ENCODE results near the gene SPAG17.

The SPAG17 gene

DNA sequence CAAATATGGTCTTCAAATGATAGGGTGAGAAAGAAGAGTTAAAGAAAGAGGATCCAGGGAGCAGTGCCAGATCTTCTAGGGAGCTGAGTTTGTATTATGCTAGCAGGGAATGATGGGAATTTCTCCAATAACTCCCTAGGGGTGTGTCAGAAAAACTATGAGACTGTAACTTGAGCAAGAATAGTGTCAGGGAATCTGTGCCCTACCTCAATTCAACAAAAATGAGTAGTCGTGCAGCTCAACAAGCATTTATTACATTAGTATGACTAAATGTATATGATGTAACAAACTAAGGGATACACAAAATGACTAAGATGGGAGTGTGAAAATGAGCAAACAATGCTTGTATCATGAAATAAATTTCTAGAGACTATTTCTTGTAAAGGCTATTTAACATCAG is 24.2 kb downstream of the SPAG17 start:
- DNase-seq (ENCODE audit: low read depth in 3 of 3): no peak

DNA sequence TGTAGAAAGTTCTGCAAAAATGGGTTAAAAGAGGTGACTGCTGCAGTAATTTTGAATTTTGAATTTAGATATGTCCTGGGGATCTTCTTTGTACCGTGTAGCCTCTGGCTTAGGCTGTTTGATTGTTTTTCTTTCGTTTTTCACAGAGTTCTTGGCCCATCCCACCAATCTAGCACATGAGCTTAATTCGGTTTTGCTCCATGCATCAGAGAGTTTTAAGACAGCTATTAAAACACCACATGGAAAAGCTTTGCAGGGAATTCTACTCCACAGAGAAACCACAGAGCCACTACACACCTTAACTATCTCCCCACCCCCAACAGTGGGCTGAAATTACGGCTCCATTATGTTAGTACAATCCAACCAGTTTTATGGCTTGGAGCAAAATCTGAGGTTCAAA is 25.5 kb downstream of the SPAG17 start:
- no peak for DNase-seq (ENCODE audit: low read depth in 3 of 3)

DNA sequence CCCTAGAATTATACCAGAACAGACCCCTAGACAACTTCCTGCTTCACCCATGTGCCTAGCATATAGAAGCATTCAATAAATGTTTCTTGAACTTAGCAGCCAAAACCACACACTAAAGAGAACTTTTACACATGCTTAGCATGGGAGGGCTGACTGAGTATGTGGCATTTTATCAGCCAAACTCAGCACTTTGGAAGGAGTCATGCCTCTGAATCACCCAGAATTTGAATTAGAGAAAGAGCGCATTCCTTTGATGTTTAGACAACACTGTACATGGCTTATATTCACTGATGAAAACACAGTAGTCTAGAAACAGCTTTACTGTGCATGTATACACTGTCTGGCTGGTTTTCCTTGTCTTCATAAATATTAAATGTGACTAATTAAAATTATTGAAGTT is 26.1 kb downstream of the SPAG17 start:
- no peak for DNase-seq (ENCODE audit: low read depth in 3 of 3)

DNA sequence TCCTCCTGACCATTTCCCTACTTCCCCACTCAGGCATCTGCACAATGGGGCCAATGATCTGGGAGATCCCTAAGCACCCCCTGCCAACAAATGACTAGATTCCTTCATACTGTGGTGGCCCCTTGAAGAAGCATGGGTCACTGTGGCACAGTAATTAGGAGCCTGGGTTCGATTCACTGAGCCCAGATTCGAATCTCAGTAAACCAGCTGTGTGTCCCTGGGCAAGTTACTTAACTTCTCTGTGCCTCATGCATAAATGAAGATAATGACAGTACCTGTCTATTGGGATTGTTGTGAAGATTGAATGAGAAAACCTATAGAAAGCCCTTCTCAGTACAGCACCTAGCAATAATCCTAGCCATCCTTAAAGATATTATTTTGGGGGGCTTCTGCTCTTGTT is 27.5 kb downstream of the SPAG17 start:
- no peak for DNase-seq (ENCODE audit: low read depth in 3 of 3)

DNA sequence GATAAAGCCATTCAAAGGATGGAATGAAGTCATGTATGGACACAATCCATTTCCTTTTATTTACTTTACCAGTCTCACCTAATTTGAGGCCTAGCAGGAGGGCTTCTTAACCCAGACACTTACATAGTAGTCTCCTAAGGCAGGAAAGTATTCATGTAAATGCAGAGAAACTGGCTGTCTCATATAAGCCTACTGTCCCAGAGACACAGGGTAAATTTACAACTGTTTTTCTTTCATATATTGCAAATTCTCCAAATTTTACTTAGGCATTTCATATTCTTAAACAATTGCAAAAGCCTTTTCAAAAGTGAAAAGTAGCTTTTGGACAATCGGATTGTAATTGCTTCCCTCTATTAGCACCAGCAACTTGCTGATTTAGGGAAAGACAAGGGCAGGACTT is 29.9 kb downstream of the SPAG17 start:
- no peak for DNase-seq (ENCODE audit: low read depth in 3 of 3)

DNA sequence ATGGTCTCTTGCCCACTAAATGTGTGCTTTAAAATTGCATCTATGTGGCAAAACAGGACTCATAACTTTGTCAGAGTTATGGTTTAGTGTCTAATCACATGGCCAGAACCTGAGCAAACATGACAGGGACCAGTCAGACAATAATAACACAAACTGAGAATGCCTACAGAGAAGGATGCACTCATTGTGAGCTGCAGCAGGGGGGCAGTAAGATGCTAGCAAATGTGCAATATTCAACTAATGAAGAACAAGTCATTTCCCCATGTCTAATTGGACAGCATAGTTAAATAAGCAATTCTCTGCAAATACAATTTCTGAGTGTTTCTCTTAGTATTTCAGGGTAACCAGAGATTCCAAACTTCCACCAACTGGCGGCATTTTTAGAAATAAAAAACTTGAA is 30.8 kb downstream of the SPAG17 start:
- no peak for DNase-seq (ENCODE audit: low read depth in 3 of 3)

DNA sequence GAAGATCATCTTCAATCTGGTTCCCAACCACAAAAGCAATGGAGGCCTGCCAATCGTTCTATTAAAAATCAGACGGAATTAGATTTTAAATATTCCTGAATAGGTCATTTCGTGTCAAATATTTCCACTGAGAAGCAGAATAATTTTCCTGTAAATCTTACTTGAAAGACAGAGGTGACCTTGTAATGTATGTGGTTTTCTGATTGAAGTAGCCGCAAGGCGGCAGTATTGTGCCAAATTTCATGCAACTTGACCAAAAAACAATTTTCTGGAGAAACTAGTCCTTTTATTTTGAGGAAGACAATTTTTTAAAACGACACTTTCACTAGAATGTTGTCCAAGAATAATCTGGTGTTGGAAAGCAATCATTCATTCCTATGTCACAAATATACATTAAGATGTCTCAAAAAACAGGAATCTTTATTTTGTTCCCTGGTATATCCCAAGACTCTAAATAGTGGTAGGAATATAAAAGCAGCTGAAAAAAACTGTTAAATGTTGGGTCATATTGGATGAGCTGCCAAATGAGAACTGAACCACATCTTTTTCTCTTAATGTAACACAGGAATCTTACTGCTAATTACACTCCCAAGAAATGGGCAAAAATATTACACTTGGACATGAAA is 33.6 kb downstream of the SPAG17 start:
- peak; percentile 8 to 13 (median 11) for DNase-seq (ENCODE audit: low read depth in 3 of 3)

DNA sequence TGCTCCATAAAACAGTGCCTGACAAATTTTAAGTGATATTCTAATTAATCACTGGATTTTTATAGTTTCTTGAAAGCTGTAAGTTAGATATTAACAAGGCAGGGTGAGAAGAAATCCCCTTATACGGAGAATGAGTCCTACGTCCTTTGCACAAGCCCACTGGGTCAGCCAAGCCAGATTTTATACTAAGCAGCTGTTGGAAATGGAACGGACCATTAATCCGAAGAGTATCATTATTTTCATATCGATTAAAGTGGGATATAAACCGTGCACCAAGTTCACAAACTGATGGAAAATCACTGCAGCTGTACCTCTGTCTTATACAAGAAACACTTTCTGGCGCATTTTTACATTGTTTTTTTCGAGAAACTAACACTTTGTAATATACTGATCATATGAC is 35.2 kb downstream of the SPAG17 start:
- DNase-seq (ENCODE audit: low read depth in 3 of 3): no peak

DNA sequence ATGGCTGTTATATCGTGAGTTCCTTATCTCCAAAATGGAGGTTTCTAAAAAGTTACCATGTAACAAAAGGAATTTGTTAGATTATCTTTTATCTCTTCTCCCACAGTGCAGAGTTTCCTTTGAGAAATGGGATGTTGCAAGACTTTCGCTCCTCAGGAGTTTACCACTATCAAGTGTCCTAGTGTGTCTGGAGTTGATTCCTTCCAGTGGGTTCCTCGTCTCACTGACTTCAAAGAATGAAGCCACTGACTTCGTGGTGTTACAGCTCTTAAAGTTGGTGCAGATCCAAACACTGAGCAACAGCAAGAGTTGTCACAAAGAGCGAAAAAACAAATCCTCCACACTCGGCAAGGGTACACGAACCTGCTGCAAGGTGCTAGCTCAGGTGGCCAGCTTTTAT is 37.0 kb downstream of the SPAG17 start:
- no peak for DNase-seq (ENCODE audit: low read depth in 3 of 3)

DNA sequence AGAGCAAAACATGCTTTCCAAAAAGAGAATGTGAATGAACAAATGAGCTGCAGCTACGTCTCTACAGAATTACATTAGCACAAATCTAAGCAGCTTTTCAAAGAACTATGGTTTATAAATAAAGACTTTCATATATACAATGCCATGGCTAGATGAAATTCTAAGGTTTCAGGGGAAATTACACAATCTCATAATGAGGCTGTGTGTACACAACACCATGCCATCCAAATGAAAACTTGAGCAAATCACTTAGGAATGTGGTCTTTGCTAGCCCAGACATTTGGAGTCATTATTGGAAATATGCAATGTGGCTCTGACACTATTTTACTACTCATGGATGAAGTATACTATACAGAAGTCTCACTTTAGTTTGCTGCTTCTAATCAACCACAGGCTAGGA is 37.5 kb downstream of the SPAG17 start:
- DNase-seq (ENCODE audit: low read depth in 3 of 3): no peak

DNA sequence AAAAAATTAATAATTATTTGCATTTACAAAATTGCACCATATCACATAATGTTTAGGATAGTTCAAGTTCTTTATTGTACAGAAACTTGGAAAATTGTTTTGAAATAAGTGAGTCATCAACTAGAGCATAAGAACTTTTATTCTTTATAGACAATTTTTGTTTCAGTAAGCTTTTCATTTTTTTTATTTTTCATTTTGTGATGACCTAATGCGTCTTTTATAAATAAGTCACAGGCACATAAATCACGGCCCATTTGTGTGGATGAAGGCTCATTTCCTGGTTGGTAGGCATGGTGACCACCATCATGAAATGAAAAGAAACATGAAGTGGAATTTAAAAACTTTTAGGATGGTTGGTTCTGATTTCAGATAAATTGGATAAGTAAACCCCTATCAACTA is 39.3 kb downstream of the SPAG17 start:
- DNase-seq (ENCODE audit: low read depth in 3 of 3): no peak

DNA sequence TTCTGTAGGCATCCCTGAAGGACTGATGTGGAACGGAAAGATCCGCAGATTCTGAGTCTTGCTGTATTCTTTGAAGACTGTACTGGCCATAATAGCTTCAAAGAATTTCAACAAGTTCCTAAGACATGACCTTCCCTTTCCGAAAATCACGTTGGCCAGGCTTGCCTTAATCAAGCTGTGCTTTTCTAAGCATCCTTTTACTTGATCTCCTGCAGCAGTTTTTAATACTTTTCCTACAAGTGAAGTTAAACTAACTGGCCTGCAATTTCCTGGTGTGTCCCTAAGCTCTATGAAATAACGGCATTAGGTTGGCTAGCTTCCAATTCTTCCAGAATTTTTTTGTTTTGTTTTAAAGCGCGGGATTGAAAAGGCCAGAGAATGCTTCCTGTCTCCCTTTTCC is 40.3 kb downstream of the SPAG17 start:
- DNase-seq (ENCODE audit: low read depth in 3 of 3): no peak

DNA sequence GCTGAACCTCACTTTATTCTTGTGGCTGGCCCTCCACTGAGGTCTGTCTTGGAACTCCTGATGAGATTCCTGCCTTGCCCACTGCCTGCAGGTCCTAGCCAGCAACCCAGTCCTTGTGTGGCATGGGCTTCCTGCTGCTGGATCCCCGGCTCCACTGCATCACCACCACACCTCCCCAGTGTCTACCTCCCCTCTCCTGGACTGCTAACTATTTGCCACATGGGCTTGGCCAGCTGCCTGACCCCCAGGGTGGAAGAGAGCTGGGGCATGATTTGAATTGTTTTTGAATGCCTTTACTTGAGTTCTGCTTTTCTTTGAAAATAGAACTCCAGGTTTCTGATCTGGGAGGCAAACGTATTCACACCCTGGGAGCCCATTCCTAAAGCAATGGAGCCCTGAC is 41.2 kb downstream of the SPAG17 start:
- DNase-seq (ENCODE audit: low read depth in 3 of 3): no peak

DNA sequence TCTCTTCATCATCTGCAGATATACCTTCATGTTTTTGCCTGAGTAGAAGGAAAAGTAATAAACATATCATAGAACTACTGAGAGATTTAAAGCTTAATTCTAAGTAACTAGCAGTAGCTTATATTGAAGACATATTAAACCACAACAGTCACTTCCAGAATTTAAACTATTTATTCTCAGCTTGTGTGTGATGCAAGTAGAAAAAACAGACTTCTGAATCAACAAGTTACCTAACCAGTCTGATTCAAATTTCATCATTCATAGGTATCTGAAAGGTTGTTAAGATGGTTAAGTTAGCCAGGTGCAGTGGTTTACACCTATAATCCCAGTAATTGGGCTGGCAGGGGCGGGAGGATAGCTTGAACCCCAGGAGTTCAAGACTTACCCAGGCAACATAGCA is 41.9 kb downstream of the SPAG17 start:
- DNase-seq (ENCODE audit: low read depth in 3 of 3): no peak

DNA sequence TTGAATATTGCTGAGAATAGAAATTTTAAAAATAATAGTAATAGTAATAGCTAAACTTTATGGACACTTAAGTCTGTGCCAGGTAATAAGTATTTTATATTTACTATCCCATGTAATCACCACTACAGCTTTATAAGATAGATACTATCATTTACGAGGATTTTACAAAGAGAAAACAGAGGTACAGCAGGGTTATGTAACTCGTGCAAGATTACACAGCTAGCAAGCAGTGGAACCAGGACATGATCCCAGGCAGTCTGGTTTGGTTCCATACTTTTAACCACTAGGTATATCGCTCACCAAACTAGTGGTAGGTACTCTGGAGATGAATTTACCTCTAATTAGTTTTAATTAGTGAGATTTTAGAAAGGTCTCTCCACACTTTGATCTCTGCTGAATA is 42.5 kb downstream of the SPAG17 start:
- no peak for DNase-seq (ENCODE audit: low read depth in 3 of 3)

DNA sequence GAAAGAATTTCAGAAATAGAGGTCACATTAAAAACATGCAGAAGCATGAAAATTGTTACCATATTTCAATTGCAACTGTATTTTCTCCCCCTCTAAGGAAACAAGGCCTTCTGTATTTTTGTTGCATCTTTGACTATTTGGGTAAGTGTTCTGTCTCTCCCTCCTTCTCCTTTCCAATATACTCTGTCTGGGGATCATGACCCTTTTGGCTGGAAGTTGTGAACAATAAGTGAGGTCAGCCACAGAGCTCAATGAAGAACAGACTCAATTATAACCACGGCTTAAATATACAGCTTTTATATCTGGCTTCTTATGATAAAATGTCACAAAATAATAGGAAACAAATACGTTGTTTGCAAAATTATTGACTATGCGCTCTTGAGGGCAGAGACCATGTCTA is 47.1 kb downstream of the SPAG17 start:
- DNase-seq (ENCODE audit: low read depth in 3 of 3): no peak

DNA sequence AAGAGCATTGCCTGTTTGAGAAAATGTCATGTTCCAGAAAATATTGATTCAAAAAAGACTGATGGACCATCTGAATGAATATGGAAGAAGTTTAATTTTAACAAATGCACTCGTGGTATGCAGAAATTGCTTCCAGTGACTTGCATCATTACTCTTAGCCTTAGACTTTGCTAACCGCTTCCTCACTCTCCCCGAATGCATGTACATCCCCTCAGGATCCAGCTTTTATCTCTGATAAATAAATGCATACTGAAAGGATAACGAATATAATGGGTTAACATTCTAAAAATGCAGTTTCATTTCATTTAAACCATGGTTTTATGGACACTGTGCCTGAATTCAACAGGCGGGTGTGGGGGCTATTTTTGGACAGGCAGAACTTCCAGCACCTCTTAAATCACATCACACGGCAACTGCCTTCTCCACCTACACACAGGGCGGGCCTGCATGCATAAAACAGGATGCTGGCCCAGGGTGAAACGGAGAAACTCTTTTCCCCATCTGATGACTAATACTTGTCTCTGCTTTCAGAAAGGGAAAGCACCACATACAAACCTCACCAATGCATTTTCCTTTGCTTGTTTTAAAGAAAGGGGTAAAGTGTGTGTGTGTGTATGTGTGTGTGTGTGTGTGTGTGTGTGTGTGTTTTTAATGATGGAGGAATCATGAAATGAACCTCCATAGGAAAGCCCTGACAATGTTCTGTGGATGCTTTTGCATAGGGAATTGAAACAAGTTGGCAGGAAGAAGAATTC is 48.7 kb downstream of the SPAG17 start:
- DNase-seq (ENCODE audit: low read depth in 3 of 3): peak; percentile 9 to 11 (median 10)

DNA sequence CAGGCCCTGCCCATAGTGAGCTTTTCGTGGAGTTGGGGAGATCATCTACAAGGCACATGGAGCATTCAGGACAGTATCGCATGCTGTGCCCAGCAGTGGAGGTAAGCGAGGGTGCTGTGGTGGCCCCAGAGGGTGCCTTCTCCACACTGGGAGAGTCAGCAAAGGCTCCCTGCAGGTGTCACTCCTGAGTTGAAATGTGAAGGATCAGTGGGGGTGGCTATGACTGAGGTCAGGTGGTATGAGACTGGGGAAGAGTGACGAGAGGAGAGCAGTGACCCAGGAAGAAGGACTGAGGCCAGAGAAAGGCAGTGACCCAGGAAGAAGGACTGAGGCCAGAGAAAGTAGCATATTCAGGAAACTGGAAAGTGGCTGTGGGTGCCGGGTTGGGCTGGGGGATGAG is 53.0 kb downstream of the SPAG17 start:
- DNase-seq (ENCODE audit: low read depth in 3 of 3): no peak

DNA sequence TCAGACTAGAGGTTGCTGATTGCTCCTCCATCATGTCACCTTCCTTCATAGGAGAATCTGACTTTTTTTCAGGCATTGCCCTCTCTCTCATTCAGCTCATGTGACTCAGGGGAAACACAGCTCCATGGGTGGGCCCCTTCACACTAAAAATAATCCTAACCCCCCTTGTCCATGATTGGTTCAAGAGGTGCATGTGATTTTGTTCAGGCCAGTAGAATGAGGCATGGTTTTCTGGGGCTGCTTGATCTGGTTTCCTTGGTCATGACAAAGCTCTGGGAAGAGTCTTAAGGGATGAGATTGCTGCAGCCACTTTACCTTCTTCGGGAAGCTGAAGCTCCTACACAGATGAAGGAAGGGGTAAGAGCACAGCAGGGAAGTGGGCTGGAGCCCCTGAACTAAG is 56.3 kb downstream of the SPAG17 start:
- no peak for DNase-seq (ENCODE audit: low read depth in 3 of 3)

DNA sequence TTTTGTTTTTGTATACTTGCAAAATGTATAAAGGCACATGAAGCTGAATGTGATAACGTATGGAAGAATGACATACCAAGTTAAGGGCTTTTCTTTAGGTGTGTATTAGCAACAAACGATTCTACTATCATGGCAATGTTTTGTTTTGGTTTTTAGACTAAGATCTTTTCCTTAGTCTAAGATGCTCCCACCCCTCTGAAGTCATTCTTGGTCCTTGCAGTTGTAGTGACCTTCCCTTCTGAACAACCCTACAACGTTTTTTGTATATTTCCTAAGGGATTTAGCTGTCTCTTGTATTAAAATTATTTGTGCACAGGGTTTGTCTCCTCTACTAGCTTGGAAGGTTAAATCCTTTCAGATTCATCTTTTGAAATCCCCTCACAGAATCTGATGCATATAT is 61.0 kb downstream of the SPAG17 start:
- no peak for DNase-seq (ENCODE audit: low read depth in 3 of 3)

DNA sequence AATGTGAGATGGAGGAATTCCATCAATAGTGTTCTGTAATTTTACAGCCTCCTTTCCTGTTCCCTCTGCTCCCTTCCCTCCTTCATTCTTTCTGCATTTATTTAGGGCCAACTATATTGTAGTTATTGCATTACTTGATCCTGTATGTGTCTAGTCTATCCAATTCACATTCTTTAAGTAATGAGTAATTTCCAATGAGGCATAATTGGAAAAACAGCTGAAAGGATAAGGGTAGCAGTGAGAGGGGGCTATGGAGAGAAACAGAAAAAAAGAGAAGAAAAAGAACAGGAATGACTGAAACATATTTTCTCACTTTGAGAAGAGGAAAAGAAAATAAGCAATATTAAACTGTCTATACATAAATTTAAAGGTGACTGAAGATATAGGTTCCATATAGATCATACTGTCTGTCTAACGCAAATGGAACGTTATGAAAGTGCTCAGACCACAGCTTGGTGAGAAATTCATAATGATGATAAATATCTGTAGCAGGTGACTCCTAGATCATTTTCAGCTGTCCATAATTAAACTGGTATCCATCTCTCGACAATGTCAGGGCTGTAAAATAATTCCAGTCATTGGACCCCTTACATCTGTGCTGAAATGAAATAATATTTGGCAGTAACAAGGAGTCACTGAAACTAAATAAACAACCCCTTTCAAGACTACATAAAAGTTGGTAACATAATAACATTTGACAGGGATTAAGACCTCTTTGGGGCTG is 61.8 kb downstream of the SPAG17 start:
- no peak for DNase-seq (ENCODE audit: low read depth in 3 of 3)

DNA sequence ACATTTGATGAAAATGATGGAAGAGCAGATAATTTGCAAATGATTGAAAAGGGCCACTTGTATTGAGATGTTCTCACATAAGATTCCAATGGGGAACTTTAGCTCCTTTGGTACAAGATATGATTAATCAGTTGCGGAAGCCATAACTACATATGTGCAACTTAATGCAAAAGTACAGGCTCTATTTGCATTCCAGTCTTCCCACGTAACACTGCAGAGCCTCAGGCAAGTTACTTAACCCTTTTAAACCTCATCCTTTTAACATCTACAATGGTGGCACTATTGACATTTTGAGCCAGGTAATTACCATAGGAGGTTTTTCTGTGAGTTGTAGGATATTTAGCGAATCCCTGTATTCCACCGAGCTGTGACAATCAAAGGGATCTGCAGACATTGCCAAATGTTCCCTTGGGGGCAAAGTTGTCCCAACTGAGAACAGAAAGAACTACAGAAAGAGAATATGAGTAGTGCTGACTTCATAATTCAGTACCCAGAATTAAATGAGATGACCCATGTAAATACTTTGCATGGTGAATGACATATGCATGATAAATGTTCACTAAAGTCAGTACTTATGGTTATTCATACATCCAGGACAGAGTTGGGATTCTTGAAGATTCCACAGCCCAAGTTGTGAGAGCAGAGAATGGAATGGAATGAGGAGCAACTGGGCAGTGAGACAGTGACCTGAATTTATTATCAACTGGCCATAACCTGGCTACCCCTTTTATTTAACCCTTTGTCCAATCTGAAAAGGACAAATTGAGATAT is 62.6 kb downstream of the SPAG17 start:
- no peak for DNase-seq (ENCODE audit: low read depth in 3 of 3)
